ENCODE data around the gene DYRK1A. TPM values are rescaled to one million over a fixed set of nuclear protein-coding genes. Genes with fewer than 3 reads are reported as not detected.

Gene DYRK1A
- total RNA-seq, 2 experiments from 2014 or later = 63.1 to 64.3 TPM

GRCh38 chr21:37391666-37392065, 25.1 kb downstream of the DYRK1A start:
- no peak overlapping the region for H3K4me3 Mint-ChIP-seq
- DNase-seq = no peak
- H3K4me1 Mint-ChIP-seq = peaks cover 78% of the 10 kb centered on the region
- no peaks in the 10 kb centered on the region for H3K9me3 Mint-ChIP-seq
- H3K27me3 Mint-ChIP-seq = no peaks in the 10 kb centered on the region
- peaks cover 31% of the 10 kb centered on the region for H3K36me3 Mint-ChIP-seq
- H3K27ac Mint-ChIP-seq = no peak overlapping the region

- H3K27ac Mint-ChIP-seq = no peak overlapping the region
- H3K4me1 Mint-ChIP-seq = peaks cover 77% of the 10 kb centered on the region
- H3K27me3 Mint-ChIP-seq = no peaks in the 10 kb centered on the region
- no peak overlapping the region for H3K4me3 Mint-ChIP-seq
- no peak for DNase-seq
- H3K36me3 Mint-ChIP-seq = peaks cover 30% of the 10 kb centered on the region
- no peaks in the 10 kb centered on the region for H3K9me3 Mint-ChIP-seq
These were observed 25.9 kb downstream of the DYRK1A start for GRCh38 chr21:37392441-37392840.

- Mint-ChIP-seq H3K9me3 (no peaks in the 10 kb centered on the region), H3K4me3 (no peak overlapping the region), H3K4me1 (peaks cover 74% of the 10 kb centered on the region), H3K36me3 (peaks cover 28% of the 10 kb centered on the region), H3K27me3 (no peaks in the 10 kb centered on the region), H3K27ac (no peak overlapping the region)
- no peak for DNase-seq
These were observed 26.5 kb downstream of the DYRK1A start for GRCh38 chr21:37393030-37393429.

DNA sequence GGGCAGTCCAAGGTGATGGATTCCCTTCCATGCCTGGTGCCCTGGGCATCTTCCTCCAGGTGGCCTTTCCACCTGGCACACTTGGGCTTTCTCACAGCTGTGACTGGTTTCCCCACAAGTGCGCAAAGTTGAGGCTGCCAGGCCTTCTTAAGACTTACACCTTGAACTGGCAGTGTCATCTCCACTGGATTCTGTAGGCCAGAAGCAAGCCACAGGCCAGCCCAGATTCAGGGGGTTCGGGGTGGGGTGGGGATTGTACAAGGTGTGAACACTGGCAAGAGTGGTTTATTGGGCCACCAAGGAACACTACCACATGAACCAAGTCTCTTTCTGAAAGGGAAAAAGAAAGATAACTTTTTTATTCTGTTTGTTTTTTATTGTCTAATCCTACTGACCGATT, 27.2 kb downstream of the DYRK1A start:
- H3K4me1 Mint-ChIP-seq = peaks cover 76% of the 10 kb centered on the region
- no peak overlapping the region for H3K27ac Mint-ChIP-seq
- H3K9me3 Mint-ChIP-seq = no peaks in the 10 kb centered on the region
- peaks cover 31% of the 10 kb centered on the region for H3K36me3 Mint-ChIP-seq
- no peak for DNase-seq
- H3K4me3 Mint-ChIP-seq = no peak overlapping the region
- H3K27me3 Mint-ChIP-seq = no peaks in the 10 kb centered on the region

DNA sequence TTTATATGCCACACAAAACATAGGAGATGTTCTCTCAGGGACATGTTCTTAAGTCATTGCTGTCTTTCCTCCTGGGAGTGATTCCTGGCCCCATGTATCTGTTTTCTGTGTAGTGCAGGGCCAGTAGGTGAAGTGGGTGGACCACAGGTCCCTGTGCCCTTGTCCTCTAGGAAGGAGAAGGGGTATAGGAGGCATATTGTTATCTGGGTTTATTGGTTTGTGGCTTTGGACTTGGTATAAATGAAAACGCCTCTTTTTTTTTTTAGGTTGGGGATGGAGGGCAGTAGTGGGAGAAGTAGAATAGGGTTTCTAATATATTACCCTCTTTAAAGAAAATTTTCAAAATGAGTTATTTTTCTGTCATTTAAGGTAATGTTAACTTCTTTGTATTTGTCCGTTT, 29.4 kb downstream of the DYRK1A start:
- Mint-ChIP-seq H3K4me3 (no peak overlapping the region), H3K9me3 (peaks cover 2% of the 10 kb centered on the region), H3K4me1 (peaks cover 75% of the 10 kb centered on the region), H3K27ac (no peak overlapping the region), H3K27me3 (no peaks in the 10 kb centered on the region), H3K36me3 (peaks cover 36% of the 10 kb centered on the region)
- no peak for DNase-seq

GRCh38 chr21:37396855-37397254, 30.3 kb downstream of the DYRK1A start:
- peaks cover 70% of the 10 kb centered on the region for H3K4me1 Mint-ChIP-seq
- no peak overlapping the region for H3K27ac Mint-ChIP-seq
- H3K4me3 Mint-ChIP-seq = no peak overlapping the region
- H3K27me3 Mint-ChIP-seq = no peaks in the 10 kb centered on the region
- DNase-seq = no peak
- H3K9me3 Mint-ChIP-seq = peaks cover 7% of the 10 kb centered on the region
- H3K36me3 Mint-ChIP-seq = peaks cover 43% of the 10 kb centered on the region

- H3K27me3 Mint-ChIP-seq = no peaks in the 10 kb centered on the region
- no peak for DNase-seq
- peaks cover 64% of the 10 kb centered on the region for H3K4me1 Mint-ChIP-seq
- H3K36me3 Mint-ChIP-seq = peaks cover 50% of the 10 kb centered on the region
- peak overlapping the region; percentile 51 for H3K27ac Mint-ChIP-seq
- peak overlapping the region; percentile 43 for H3K4me3 Mint-ChIP-seq
- H3K9me3 Mint-ChIP-seq = peaks cover 20% of the 10 kb centered on the region
These were observed 32.1 kb downstream of the DYRK1A start for GRCh38 chr21:37398697-37399096.

GRCh38 chr21:37402251-37402867, 35.8 kb downstream of the DYRK1A start:
- Mint-ChIP-seq H3K4me1 (peaks cover 67% of the 10 kb centered on the region), H3K27ac (peak overlapping the region; percentile 70), H3K36me3 (peaks cover 46% of the 10 kb centered on the region), H3K27me3 (no peaks in the 10 kb centered on the region), H3K9me3 (peaks cover 23% of the 10 kb centered on the region), H3K4me3 (no peak overlapping the region)
- no peak for DNase-seq

DNA sequence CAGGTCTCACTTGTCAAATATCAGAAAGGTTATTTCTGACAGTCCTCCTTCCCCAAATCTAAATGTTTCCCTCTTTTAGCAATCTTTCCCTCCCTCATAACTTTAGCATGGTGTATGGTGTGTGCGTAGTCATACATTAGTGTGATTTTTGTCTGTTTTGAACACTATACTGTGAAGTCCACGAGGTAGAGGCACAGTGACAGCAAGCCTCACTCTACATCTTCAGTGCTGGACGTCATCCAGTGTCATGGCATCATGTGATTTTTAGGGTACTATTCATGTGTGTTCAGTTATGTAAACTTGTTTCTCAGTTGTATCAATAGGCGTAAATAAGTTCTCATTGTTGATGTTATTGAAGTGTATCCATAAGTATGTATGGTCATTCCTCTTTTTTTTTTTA, 39.1 kb downstream of the DYRK1A start:
- peaks cover 67% of the 10 kb centered on the region for H3K4me1 Mint-ChIP-seq
- H3K27me3 Mint-ChIP-seq = no peaks in the 10 kb centered on the region
- DNase-seq = no peak
- no peak overlapping the region for H3K27ac Mint-ChIP-seq
- H3K4me3 Mint-ChIP-seq = no peak overlapping the region
- peaks cover 23% of the 10 kb centered on the region for H3K9me3 Mint-ChIP-seq
- H3K36me3 Mint-ChIP-seq = peaks cover 44% of the 10 kb centered on the region

DNA sequence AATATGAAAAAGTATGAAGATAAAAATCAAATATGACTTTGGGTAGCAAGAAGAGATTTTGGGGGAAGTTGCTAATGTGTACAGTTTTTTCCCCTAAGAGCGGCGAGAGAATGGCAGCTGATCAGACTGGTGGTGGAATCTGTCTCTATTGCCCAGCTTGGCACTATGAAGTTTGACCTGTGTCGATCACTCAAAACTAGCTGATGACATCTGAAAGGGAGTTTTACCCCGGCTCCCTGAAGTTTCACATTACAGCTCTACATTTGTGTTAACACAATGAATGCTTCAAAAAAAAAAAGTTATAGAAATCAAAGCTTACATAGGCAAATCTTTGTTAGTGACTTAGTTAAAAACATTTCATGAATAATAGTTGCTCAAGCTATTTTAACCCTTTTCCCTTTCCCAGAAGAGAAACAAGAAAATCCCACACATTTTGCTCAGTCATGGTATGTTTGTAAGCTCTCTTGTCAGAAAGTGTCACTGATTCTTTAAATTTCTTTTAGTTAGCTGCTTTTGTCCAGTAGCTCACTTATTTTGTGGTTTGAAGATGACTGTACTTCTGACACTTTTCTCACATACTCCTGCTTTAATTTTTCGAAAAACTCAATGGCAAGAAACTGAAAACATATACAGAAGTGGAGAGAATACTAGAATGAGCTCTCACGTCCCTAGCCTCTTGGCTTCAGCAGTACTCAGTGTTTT, 41.3 kb downstream of the DYRK1A start:
- no peak for DNase-seq
- H3K9me3 Mint-ChIP-seq = peaks cover 9% of the 10 kb centered on the region
- peaks cover 28% of the 10 kb centered on the region for H3K36me3 Mint-ChIP-seq
- peak overlapping the region; percentile 35 for H3K4me3 Mint-ChIP-seq
- peak overlapping the region; percentile 79 for H3K27ac Mint-ChIP-seq
- no peaks in the 10 kb centered on the region for H3K27me3 Mint-ChIP-seq
- peaks cover 69% of the 10 kb centered on the region for H3K4me1 Mint-ChIP-seq

- H3K27me3 Mint-ChIP-seq = no peaks in the 10 kb centered on the region
- peaks cover 73% of the 10 kb centered on the region for H3K4me1 Mint-ChIP-seq
- H3K36me3 Mint-ChIP-seq = peaks cover 21% of the 10 kb centered on the region
- H3K9me3 Mint-ChIP-seq = peaks cover 6% of the 10 kb centered on the region
- no peak for DNase-seq
- no peak overlapping the region for H3K4me3 Mint-ChIP-seq
- peak overlapping the region; percentile 79 for H3K27ac Mint-ChIP-seq
These were observed 42.1 kb downstream of the DYRK1A start for GRCh38 chr21:37408464-37409193.

DNA sequence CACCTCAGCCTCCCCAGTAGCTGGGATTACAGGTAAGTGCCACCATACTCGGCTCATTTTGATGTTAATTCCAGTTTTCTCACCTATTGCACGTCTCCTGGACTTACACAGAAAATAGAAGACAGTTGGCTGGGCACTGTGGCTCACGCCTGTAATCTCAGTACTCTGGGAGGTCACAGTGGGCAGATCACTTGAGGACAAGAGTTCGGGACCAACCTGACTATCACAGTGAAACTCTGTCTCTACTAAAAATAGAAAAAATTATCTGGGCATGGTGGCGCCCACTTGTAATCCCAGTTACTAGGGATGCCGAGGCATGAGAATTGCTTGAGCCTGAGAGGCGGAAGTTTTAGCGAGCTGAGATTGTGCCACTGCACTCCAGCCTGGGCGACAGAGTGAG, 44.1 kb downstream of the DYRK1A start:
- Mint-ChIP-seq H3K4me1 (peaks cover 72% of the 10 kb centered on the region), H3K4me3 (no peak overlapping the region)

GRCh38 chr21:37412603-37413360, 46.2 kb downstream of the DYRK1A start:
- peak overlapping the region; percentile 5 for H3K27ac Mint-ChIP-seq
- peaks cover 2% of the 10 kb centered on the region for H3K9me3 Mint-ChIP-seq
- H3K4me1 Mint-ChIP-seq = peaks cover 67% of the 10 kb centered on the region
- H3K36me3 Mint-ChIP-seq = peaks cover 19% of the 10 kb centered on the region
- no peak for DNase-seq
- no peak overlapping the region for H3K4me3 Mint-ChIP-seq
- H3K27me3 Mint-ChIP-seq = no peaks in the 10 kb centered on the region

More for the DNA sequence above, 44.1 kb downstream of the DYRK1A start:
- H3K27ac Mint-ChIP-seq = no peak overlapping the region
- H3K36me3 Mint-ChIP-seq = peaks cover 14% of the 10 kb centered on the region
- no peak for DNase-seq
- peaks cover 2% of the 10 kb centered on the region for H3K9me3 Mint-ChIP-seq
- no peaks in the 10 kb centered on the region for H3K27me3 Mint-ChIP-seq

GRCh38 chr21:37413553-37414291, 47.1 kb downstream of the DYRK1A start:
- no peak overlapping the region for H3K27ac Mint-ChIP-seq
- no peak overlapping the region for H3K4me3 Mint-ChIP-seq
- H3K4me1 Mint-ChIP-seq = peaks cover 67% of the 10 kb centered on the region
- peaks cover 18% of the 10 kb centered on the region for H3K36me3 Mint-ChIP-seq
- H3K27me3 Mint-ChIP-seq = no peaks in the 10 kb centered on the region
- H3K9me3 Mint-ChIP-seq = peaks cover 2% of the 10 kb centered on the region
- no peak for DNase-seq

Measured in activated naive CD8-positive, alpha-beta T cell treated with anti-CD3 and anti-CD28 coated beads for 36 hours (primary cell).